ENCODE measurements around the gene CFAP92.
"Not testable (repeated sequence)": the region's sequence is repeated elsewhere in the genome, so short reads cannot be mapped to it uniquely, and the experiment has no call there.

CFAP92 gene

GRCh38 chr3:128906031-128906803 lies 87.7 kb downstream of the CFAP92 start:
- DNase-seq (ENCODE audit: low read depth in 4 of 4, low spot score in 1 of 4), result no peak

DNA sequence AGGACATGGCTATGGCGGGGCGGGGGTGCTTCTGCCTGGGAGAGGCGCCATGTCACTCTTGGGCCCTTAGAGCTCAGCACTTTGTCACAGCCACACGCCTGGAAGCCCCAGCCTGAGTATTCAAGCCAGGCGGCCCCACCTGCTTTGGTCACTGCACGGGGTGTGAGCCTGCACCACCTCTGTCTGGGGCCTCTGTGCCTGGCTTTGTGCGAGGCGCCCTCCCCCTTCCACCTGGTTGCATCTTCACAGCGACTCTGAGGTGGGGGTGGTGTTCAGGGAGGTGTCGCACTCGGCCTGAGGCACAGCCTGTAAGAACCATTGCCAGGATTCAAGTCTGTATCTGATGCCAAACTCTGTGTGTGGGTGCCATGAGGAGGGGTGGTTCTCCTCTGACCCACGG lies 90.4 kb downstream of the CFAP92 start:
- no peak for DNase-seq (ENCODE audit: low read depth in 4 of 4, low spot score in 1 of 4)

- no peak for DNase-seq (ENCODE audit: low read depth in 4 of 4, low spot score in 1 of 4)
These were observed 91.5 kb downstream of the CFAP92 start for GRCh38 chr3:128902426-128902825.

DNA sequence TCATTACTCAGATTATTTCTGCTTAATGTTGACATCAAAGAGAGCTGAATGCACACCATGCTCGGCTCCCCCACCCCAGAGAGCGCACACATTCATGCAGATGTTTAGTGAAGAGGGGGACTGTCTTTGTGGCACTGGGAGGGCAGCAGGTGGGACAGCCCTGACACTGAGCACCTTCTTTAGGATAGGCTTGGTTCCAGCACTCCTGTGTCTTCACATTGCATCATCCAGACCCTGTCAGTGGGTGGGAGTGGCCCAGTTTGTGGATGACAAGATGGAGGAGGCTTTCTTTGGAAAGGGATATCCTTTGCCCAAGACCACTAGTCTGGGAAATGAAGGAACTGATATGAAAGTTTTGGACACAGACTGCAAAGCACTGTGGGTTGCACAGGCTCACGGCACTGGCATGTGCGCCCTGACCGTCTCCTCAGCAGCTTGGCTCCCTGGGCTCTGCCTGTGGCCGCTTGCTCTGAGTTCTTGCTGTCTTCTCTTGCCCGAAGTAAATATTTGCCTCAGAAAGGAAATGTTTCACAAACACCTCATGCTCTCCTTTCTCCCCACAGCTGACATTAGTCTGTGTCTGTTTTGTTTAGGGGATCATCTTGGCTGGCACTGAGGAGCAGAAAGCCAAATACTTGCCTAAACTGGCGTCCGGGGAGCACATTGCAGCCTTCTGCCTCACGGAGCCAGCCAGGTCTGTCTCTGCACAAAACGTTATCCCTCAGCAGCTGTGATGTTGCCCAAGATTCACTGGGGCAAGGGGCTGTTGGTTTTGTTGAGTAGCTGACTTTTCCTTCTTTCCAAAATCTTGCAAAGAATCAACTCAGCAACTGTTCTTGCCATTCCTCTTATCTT lies 97.8 kb downstream of the CFAP92 start:
- DNase-seq (ENCODE audit: low read depth in 4 of 4, low spot score in 1 of 4), result no peak

DNA sequence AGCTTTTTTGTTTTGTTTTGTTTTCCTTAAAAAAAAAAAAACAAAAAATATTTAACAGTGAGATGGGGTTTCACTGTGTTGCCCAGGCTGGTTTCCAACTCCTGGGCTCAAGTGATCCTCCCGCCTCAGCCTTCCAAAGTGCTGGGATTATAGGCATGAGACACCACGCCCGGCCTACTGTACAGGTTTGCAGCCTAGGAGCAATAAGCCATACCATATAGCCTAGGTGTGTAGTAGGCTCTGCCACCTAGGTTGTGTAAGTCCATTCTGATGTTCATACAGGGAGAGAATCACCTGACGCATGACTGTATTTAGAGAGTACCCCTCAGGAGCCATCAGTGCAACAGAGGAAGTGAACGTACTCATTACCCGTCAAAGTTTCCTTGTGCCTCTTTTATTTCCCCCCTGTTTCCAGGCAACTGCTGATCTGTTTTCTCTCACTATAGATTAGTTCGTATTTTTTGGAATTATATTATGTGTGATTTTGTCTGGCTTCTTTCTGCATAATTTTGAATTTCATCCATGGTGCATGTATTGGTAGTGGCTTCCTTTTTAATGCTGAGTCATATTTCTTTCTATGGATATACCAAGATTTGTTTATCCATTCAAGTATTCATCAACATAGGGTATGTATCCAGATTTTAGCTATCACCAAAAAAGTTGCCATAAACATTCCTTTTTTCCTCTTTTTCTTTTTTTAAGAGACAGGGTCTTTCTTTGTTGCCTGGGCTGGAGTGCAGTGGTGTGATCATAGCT lies 104.6 kb downstream of the CFAP92 start:
- DNase-seq (ENCODE audit: low read depth in 4 of 4, low spot score in 1 of 4), result no peak

- no peak for DNase-seq (ENCODE audit: low read depth in 4 of 4, low spot score in 1 of 4)
These were observed 108.9 kb downstream of the CFAP92 start for GRCh38 chr3:128884992-128885391.

DNA sequence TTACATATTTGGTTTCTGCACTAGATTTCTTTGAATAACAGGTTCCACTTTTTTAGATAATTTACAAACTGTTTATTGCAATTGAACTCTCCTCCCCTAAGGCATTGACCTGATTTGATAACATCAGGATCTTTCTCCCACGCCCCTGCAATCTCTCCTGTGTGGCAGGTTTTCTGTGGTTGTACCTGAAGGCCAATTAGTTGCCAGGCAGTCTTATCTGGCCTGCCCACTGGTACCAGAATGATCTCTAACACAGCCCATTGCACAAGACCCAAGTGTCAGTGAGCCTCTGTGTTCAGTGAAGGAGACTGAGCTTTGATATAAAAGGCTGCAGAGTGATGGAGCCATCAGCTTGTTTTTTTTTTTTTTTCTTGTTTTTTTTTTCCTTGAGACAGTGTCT lies 111.2 kb downstream of the CFAP92 start:
- DNase-seq (ENCODE audit: low read depth in 4 of 4, low spot score in 1 of 4), result no peak

DNA sequence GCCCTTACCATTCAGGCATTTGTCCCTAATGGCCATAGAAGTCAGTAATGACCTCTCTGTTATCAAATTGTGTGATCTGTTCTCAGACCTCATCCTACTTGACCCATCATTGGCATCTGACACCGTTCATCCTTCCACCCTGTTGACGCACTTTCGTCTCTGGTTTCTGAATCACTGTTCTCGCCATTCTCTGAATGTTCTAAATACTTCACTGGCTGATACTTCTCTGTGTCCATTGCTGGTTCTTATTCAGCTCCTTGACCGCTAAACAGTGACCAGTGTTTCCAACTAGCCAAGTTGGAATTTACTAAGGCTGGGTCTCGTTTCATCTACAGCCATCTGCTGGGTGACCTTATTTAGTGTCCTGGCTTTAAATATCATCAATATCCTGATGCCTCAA lies 112.3 kb downstream of the CFAP92 start:
- no peak for DNase-seq (ENCODE audit: low read depth in 4 of 4, low spot score in 1 of 4)

GRCh38 chr3:128880455-128880854 lies 113.4 kb downstream of the CFAP92 start:
- not testable (repeated sequence) for DNase-seq (ENCODE audit: low read depth in 4 of 4, low spot score in 1 of 4)

DNA sequence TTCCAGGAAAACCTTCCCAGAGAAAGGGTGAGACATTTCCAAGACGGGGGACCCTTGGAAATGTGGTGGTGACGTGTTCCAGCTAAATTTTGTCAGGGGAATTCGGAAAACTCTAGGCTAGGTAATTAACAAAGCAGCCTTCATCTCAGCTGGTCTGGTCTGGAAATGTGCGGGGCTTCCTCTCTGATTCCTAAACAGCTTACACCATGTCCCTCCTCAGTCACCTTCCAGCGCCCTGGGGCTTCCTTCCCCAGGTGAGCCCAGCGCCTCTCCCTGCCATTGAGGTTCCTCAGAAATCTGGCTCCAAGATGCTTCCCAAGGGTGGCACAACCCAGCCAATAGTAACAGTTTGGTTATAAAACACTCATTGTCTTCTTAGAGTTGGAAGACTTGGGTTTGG lies 113.9 kb downstream of the CFAP92 start:
- DNase-seq (ENCODE audit: low read depth in 4 of 4, low spot score in 1 of 4), result no peak

- peak; percentile 93 to 98 (median 95) for DNase-seq (ENCODE audit: low read depth in 4 of 4, low spot score in 1 of 4)
These were observed 114.5 kb downstream of the CFAP92 start, which contains the start of gene ACAD9 for GRCh38 chr3:128879125-128879969. Gene ACAD9, plus strand, starts transcription at chr3:128879620. Its CDS starts 72 bp downstream, at chr3:128879692.

DNA sequence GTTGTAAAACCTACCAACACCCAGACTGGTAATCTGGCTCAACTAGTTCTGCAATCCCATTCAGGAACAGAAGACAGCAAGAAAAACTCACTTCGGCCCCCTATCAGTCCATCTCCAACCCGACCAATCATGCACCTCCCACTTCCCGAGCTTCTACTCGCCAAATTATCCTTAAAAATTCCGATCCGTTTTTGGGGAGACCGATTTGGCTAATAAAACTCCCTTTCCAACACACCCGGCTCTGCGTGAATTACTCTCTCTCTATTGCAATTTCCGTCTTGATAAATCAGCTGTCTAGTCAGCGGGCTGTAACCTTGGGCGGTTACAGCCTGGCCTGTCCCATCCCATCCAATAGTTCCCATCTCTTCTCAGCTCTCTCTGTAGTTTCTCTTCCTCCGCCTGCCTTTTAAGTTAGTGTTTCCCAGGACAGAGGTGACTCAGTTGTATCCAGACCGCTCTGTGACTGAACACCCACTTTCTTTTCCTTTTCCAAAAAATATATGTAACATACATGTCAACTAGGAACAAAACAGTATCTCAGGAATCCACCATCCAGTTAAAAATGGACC lies 115.2 kb downstream of the CFAP92 start:
- DNase-seq (ENCODE audit: low read depth in 4 of 4, low spot score in 1 of 4), result peak in 2 of 4 experiments; percentile 5 to 10

- no peak for DNase-seq (ENCODE audit: low read depth in 4 of 4, low spot score in 1 of 4)
These were observed 115.8 kb downstream of the CFAP92 start for GRCh38 chr3:128878011-128878457.

DNA sequence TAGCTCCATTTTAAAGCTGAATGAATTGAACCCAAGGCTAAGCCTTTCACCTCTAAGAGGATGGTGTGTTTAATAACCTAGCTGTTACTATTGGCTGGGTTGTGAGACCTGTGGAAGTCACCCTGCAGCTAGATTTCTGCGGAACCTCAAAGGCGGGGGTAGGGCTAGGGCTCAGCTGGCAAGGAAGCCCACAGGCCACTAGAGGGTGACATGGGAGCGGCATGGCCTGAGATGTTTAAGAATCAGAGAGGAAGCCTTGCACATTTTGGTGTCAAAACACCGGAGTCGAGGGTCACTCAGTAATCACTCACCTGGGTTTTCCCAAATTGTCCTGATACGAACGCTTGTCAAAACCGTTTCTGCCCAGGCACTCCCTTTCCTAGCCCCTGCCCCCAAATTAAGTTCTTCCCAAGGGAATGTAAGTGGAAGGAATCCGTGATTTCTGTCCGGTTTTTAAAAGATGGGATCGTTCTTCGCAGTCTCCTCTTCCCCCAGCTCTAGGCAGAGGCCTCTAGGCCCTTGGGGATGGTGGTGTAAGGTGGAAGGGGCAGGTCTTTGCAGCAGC lies 118.2 kb downstream of the CFAP92 start:
- DNase-seq (ENCODE audit: low read depth in 4 of 4, low spot score in 1 of 4), result peak; percentile 23 to 52 (median 45)

DNA sequence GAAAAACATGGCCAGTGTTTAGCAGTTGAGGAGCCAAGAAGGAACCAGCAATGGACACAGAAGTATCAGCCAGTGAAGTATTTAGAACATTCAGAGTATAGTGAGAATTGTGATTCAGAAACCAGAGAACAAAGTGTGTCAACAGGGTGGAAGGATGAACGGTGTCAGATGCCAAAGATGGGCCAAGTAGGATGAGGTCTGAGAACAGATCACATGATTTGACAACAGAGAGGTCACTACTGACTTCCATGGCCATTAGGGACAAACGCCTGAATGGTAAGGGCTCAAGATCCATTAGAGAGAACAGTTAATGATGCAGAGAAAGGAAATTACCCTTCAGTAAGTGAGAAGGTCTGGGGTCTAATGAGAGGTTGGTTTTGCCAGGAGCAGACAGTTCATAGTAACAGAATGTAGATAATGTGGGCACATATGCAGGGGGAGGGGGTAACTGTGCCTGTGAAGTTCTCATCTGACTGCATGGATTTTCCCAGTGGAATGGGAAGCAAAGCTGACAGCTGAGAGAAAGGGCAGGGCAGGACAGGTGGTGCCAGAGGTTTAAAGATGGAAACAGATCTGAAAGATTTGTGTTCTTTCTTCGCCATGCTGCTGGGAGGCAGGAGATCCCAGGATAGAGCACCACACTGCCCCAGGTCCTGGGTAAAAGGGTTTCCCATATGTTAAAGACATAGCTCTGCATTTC lies 119.2 kb downstream of the CFAP92 start:
- DNase-seq (ENCODE audit: low read depth in 4 of 4, low spot score in 1 of 4), result no peak

- DNase-seq (ENCODE audit: low read depth in 4 of 4, low spot score in 1 of 4), result no peak
These were observed 120.4 kb downstream of the CFAP92 start for GRCh38 chr3:128873244-128874022.

DNA sequence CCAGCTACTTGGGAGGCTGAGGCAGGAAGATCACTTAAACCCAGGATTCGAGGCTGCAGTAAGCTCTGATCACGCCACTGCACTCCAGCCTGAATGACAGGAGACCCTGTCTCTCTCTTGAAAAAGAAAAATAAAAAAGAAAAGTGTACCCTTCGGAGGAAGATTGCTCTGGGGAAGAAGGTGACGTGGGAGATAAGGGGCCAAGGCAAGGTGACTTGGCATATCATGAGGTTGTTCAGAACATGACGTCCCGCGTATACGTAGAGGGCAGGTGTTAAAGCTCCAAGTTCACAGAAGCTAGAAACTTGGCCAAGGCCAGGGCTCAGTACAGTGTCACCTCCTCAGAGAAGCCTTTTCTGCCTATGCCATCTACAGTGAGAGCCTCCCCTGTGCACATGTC lies 121.1 kb downstream of the CFAP92 start:
- DNase-seq (ENCODE audit: low read depth in 4 of 4, low spot score in 1 of 4), result no peak

- no peak for DNase-seq (ENCODE audit: low read depth in 4 of 4, low spot score in 1 of 4)
These were observed 121.6 kb downstream of the CFAP92 start for GRCh38 chr3:128872282-128872681.
